Fibroblast of lung (primary cell): ENCODE results near the gene SNX15.

Source experiments
- CTCF ChIP-seq, 2 donors: IDR thresholded peaks in 1 of 2; conservative IDR thresholded peaks in 1 of 2; 1 replicate in 1 of 2; 2 replicates in 1 of 2; pipeline ENCODE4 v1.5.1; 2011 to 2012; ENCODE audit warnings: low read length in 2 of 2, control low read depth in 1 of 2, inconsistent platforms in 1 of 2, low read depth in 1 of 2, mild to moderate bottlenecking in 1 of 2
- EZH2 ChIP-seq: IDR thresholded peaks from 2 replicates; pipeline ENCODE4 v1.5.1; 2012; ENCODE audit warnings: low read length, control low read depth, mild to moderate bottlenecking; ENCODE audit errors: missing control alignments

- no peak for TF ChIP-seq CTCF (conservative IDR thresholded peaks at IDR 0.05 in 1 of 2, IDR thresholded peaks at IDR 0.05 in 1 of 2; ENCODE audit: low read depth in 1 of 2, low read length in 2 of 2)
- no peak for TF ChIP-seq EZH2
Observed at GRCh38 chr11:65059523-65059922, 32.3 kb downstream of the SNX15 start.
